ENCODE measurements around the gene ABCB1. TPM values are rescaled to one million over a fixed set of nuclear protein-coding genes. Genes with fewer than 3 reads are reported as not detected.

The ABCB1 gene
- total RNA-seq (2014; rRNA removed; shearing (Covaris generic)), result 12.4 and 14.1 TPM in 2 replicates

GRCh38 chr7:87600130-87601124, at the start of gene ABCB1:
Gene ABCB1 (minus strand): TSS chr7:87600884. CDS start chr7:87600184, 700 bp downstream.
- peak; percentile 77 for DNase-seq (ENCODE audit: low spot score)

- no peak for DNase-seq (ENCODE audit: low spot score)
Observed at GRCh38 chr7:87648316-87648715, 47.6 kb upstream of the ABCB1 start.

- no peak for DNase-seq (ENCODE audit: low spot score)
Observed at GRCh38 chr7:87645446-87645845, 44.8 kb upstream of the ABCB1 start.

- no peak for DNase-seq (ENCODE audit: low spot score)
Observed at GRCh38 chr7:87635921-87636320, 35.2 kb upstream of the ABCB1 start.

- DNase-seq (ENCODE audit: low spot score), result peak; percentile 45
Observed at GRCh38 chr7:87628780-87629569, 28.3 kb upstream of the ABCB1 start.

GRCh38 chr7:87627634-87627994, 26.9 kb upstream of the ABCB1 start:
- no peak for DNase-seq (ENCODE audit: low spot score)

GRCh38 chr7:87625101-87625500, 24.4 kb upstream of the ABCB1 start:
- no peak for DNase-seq (ENCODE audit: low spot score)

GRCh38 chr7:87624628-87625027, 23.9 kb upstream of the ABCB1 start:
- no peak for DNase-seq (ENCODE audit: low spot score)

- DNase-seq (ENCODE audit: low spot score), result no peak
Observed at GRCh38 chr7:87615197-87615596, 14.5 kb upstream of the ABCB1 start.

- no peak for DNase-seq (ENCODE audit: low spot score)
Observed at GRCh38 chr7:87609916-87610315, 9.2 kb upstream of the ABCB1 start.

- DNase-seq (ENCODE audit: low spot score), result no peak
Observed at GRCh38 chr7:87608431-87608830, 7.7 kb upstream of the ABCB1 start.

GRCh38 chr7:87604264-87604663, 3.6 kb upstream of the ABCB1 start:
- DNase-seq (ENCODE audit: low spot score), result no peak

- peak; percentile 77 for DNase-seq (ENCODE audit: low spot score)
Observed at GRCh38 chr7:87599336-87599735, 1.3 kb downstream of the ABCB1 start.

GRCh38 chr7:87598234-87599009, 2.3 kb downstream of the ABCB1 start:
- DNase-seq (ENCODE audit: low spot score), result no peak

- peak; percentile 62 for DNase-seq (ENCODE audit: low spot score)
Observed at GRCh38 chr7:87596696-87597095, 4.0 kb downstream of the ABCB1 start.

GRCh38 chr7:87596136-87596535, 4.5 kb downstream of the ABCB1 start:
- DNase-seq (ENCODE audit: low spot score), result no peak

- DNase-seq (ENCODE audit: low spot score), result no peak
Observed at GRCh38 chr7:87592300-87592699, 8.4 kb downstream of the ABCB1 start.

GRCh38 chr7:87591211-87591610, 9.5 kb downstream of the ABCB1 start:
- DNase-seq (ENCODE audit: low spot score), result no peak

- no peak for DNase-seq (ENCODE audit: low spot score)
Observed at GRCh38 chr7:87590578-87590977, 10.1 kb downstream of the ABCB1 start.

- DNase-seq (ENCODE audit: low spot score), result no peak
Observed at GRCh38 chr7:87589631-87590030, 11.1 kb downstream of the ABCB1 start.

GRCh38 chr7:87581723-87582122, 19.0 kb downstream of the ABCB1 start:
- DNase-seq (ENCODE audit: low spot score), result no peak

GRCh38 chr7:87580636-87581035, 20.0 kb downstream of the ABCB1 start:
- no peak for DNase-seq (ENCODE audit: low spot score)

Measured in H4 (cell line).